RPMI8226 (cell line): ENCODE measurements around the gene PRKD1.
A peak's percentile ranks its signal among the peaks of the same experiment; 100 is the strongest.
"Not testable (repeated sequence)": the region's sequence is repeated elsewhere in the genome, so short reads cannot be mapped to it uniquely, and the experiment has no call there.

Experiments used
- DNase-seq: peaks from one replicate; pipeline ENCODE4 v3.0.0-alpha.2; 2015

The PRKD1 gene

DNA sequence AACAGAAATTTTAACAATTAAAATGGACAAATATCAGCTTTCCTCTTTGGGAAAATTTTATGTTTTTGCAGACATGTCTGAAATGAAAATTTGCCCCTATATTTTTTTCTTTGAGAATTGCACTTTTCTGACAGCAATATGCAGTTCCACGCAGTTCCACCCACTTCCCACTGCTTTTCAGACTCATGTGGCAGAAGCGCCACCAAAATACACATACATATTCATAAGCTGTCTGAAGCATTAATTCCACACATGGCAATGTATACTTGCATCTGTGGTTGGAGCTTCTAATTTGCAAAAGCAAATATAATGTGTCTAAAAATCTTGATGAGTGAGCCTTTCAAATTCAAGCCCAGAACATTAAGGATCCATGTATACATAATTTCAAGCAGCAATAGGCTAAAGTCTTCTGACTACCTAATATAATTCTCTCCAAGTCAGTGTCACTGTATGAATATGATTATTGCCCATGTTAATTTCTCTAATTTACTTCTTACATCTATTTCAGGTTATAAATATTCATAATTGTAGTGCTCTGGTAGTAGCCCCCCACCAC is 129.5 kb downstream of the PRKD1 start:
- no peak for DNase-seq

DNA sequence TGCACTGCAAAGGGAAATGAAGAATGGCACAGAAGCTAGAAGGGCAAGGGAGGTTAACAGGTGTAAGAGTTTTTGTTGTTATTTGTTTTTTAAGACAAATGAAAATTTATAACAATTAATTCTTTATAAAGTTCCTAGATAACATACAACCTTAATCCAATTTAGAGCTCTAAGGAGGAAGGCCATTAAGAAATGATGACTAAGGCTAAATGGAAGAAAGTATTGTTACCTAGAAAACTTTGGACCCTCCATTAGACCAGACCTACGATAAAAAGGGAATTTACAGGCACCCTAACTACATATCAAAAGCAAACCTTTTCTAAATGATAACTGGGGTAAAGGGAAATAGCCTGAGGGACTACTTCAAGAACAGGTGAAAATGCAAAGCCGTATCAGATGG is 130.8 kb downstream of the PRKD1 start:
- no peak for DNase-seq

DNA sequence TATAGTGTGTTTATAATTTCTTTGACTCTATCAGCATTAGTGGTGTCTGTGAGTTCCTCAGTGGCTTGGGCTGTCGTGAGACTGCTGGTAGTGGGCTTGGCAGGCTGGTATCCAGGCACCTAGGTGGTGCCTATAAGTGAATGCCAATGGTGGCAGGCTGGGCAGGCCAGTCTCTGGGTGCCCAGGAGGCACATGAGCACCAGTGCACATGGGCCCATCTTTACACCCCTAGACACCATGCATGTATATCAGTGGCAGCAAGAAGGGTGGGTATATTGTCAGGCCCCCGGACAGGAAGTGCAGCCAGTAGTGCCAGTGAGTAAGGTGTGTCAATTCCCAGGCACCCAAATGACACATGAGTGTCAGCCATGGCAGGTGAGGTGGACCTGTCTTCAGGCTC is 138.2 kb downstream of the PRKD1 start:
- DNase-seq: no peak

DNA sequence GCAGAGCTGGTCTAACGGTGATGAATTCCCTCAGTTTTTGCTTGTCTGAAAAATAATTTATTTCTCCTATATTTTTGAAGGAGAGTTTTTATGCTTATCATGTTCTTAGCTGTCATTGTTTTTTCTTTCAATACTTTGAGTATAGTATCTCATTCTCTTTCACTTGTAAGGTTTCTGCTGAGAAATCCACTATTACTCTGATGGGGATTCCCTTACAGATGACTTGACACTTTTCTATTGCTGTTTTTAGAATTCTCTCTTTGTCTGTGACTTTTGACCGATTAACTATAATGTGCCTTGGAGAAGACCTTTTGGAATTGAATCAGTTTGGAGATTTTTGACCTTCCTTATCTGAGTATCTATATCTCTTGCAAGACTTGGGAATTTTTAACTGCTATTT is 139.6 kb downstream of the PRKD1 start:
- peak; percentile 22 for DNase-seq

DNA sequence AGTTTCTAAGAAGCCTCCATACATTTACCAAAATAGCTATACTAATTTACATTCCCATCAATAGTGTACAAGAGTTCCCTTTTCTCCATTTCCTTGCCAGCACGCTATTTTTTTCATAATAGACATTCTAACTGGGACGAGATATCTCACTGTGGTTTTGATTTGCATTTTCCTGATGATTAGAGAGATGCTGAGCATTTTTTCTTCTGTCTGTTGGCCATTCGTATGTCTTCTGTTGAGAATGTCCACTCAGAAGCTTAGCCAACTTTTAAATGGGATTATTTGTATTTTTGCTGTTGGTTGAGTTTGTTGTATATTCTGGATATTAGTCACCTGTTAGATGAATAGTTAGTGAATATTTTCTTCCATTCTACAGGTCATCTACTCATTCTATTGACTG is 144.1 kb downstream of the PRKD1 start:
- DNase-seq: no peak

DNA sequence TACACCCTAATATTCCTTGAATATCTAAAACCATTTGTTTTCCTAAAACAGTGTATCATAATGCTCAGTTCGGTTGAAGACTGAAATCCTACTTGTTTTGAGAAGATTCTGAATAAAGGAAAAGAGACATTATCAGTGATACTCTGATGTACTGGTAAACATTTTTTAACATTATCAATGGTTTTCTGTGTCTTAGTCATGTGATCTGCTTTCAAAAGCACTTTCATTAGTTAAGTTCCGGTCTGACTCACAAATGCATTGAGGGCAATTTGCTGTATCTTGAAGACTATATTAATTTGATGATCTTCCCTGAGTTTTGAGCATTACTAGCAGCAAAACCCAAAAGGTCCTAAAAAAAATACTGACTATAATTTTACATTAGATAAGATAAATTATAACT is 145.6 kb downstream of the PRKD1 start:
- no peak for DNase-seq

DNA sequence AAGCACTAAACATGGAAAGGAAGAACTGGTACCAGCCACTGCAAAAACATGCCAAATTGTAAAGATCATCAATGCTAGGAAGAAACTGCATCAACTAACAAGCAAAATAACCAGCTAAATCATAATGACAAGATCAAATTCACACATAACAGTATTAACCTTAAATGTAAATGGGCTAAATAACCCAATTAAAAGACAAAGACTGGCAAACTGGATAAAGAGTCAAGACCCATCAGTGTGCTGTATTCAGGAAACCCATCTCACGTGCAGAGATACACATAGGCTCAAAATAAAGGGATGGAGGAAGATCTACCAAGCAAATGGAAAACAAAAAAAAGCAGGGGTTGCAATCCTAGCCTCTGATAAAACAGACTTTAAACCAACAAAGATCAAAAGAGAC is 150.5 kb downstream of the PRKD1 start:
- not testable (repeated sequence) for DNase-seq

DNA sequence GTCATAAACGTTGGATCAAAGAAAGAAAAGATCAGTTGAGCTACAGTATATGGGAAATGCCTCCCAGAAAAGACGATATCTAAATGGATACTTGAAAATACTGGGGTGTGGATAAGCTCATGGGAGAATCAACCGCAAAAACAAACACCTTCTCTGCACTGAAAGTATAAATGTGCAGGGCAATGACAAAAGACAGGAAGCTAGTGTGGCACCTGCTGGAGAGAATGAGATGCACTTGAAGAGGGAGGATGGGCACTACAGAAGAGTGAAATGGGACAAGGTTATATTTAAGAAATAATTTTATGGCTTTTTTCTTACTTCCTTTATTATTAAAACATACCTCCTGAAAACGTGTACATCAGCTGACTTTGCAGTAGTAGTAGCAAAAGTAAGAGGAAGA is 153.7 kb downstream of the PRKD1 start:
- DNase-seq: peak; percentile 34

DNA sequence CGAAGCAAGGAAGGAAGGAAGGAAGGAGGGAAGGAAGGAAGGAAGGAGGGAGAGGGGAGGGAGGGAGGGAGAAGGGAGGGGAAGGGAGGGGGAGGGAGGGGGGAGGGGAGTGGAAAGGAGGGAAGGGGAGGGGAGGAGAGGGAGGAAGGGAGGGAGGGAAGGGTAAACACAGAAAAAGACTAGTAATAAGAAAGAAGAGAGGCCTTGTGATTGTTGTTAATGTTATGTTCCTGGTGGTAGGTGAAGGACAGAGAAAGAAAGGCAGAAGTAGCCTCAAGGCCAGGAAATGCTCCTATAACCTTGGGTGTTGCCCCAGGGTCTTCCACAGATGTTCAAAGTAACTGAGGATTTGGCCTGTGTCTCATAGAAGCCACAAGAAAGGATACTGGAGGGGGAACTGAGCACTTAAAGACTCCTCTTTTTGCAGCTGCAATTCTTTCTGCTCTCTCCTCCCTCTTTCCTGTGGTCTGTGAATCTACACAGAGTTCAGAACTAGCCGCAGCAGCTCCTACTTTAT is 164.2 kb downstream of the PRKD1 start:
- DNase-seq: no peak

DNA sequence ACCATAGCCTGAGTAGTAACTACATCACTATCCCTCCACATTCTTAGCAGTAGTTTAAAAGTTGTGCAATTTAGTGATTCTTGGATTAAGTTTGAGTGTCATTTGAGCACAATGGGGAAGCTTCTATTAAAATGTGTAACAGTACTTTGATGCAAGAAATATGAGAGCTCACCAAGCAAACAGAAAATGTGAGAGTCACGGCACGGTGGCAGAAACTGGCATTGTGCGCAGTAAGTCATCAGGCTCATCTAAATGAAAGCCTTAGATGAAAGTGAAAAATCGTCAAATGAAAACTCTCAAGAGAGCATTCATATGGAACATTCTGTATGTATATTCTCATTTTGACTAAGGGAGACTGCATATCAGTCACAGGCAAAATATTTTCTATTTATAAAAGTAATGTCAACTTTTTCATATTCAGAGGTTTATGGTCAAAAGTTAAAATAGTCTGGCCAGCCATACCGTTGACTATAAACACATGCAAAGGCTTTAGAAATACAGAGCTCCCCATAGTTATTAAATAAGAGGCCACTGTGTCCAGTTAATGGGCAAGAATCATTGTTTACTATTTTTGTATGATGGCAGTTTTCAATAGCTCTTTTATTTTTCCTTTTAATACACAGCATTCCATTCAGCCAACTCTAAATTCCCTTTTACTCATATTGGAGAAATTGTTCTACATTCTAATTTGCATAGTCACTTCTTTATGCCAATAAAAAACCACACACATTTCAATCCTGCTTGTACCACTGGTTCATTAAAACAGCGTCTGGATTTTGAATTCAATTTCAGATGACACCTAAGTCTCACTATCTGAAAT is 167.9 kb downstream of the PRKD1 start:
- DNase-seq: no peak

DNA sequence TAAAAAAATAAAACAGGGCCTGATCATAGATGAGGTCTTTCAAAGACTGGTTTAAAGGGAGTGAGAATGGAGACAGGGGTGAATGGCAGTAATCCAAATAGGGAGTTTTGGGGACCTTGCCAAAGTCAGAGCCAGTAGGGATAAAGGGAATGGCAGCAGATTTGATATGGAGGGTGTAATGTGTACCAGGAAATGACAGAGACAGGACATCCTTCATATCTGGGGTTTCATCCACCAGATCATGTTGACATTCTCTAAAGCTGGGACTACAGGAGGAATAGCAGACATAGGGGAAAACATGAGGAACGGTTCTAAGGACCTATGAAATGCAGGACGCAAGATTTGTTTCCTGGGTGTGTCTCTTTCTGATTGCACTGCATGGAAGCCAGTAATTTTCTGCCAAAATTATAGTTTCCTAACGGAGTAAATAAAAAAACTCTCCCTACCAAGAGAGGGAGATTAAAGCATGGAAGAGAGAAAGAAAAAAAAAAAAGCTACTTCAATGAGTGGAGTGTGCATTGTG is 169.9 kb downstream of the PRKD1 start:
- no peak for DNase-seq

DNA sequence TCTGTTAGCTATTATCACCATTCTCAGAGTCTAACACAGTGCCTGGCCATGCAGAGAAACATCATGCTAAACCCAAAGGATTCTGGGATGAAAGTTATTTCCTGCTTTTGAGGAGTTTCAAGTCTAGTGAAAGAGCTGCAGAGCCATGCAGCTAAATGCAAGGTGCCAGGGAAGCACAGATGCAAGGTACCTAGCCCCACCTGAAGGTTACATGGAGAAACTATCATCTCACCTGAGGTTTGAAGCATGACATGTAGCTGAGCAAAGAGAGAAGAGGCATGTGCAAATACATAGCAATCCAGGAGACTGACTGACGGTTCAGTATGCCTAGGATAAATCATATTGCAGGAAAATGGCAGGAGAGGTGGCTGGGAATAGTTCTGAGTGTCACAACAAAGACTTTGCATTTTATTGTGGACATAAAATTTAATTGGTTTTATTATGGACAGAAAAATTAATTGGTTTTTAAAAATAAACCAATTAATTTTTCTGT is 170.4 kb downstream of the PRKD1 start:
- DNase-seq: no peak

DNA sequence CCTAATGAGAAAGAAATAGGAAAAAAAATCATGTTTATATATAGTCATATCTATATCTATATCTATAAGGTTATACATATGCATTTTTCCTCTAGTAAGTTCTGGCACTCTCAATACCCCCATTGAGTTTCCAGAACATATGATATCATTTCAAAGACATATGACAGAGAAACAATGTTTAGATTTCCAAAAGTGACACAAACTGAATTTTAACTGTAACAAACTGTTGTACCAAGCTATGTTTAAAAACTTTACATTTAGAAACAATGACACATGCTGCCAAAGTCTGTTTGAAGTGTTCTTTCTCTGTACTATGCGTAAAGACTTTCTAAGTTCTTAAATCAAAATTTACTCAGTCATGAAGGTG is 171.6 kb downstream of the PRKD1 start:
- DNase-seq: no peak

DNA sequence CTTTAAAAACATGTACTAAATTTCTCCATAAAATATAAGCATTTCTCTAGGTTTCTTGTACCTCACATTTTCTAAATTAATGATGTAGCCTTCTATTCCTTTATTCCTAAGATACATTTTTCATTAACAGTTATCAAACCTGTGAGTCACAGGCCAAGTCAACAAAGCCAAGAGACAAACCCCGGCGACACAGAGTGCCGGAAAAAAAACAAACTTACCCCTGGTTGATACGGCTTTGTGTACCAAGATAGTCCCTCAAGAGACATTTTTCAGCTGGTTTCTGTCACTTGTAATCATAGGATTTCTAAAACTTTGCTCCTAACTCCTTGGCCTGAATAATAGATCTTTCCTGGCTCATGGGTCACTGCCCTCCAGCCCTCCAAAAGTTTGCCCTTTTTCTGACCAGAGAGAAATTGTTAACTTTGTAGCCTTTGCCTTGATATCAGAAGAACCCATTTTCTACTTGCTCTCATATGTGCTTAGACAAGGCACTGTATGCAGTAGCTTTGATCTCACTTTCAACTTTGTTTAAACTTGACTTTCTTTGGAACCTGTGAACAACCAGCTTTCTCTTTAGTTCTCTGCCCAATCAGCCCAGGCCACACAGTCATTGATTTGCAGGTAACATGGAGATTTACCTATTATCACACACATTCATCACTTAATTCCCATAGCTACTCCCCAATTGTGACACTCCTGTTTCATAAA is 172.2 kb downstream of the PRKD1 start:
- DNase-seq: no peak

DNA sequence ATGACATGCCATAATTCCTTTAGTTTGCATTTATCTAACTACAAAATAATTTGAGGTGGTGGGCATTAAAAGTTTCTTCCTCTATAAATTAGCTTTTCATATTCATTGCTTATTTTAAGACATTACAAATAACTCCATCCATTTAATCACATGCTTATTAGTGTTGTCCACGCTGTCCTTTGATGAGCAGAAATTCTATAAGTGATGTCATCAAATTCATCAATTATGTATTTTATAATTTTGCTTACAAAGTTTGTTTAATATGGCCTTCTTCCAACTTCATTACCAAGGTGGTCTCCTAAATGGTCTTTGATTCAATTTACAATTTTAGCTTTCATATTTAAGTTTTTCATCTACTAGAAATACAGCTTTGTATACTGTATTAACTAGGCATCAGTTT is 173.5 kb downstream of the PRKD1 start:
- DNase-seq: no peak

DNA sequence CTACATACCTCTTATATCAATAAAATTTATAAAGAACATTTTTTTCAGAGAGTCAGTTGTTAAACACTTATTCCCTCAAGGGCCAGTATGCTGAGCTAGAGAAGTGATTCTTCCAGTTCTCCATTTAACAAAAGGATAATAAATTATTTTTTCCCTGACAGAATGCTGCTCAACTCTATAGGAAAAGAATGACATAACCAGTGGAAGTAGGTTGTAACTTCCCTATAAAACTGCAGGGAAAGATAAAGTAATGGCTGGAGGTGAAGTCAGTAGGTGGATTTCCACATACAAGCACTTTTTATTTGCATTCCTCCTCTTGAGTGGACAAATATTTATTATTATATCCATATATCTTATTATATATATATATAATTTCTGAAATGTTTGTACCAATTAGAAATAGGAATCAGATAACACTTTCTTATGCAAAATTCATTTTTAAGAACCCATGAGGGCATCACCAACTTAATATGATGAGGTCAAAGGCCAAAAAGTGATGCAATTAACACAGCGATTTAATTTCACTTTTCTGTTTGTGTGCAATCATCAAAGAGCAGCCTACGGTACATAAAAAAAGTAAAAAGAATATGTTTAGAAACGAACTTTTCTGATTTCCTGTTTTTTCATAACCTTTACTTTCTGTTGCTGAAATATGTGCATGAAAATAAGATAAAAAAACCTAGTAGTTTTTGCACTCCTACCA is 175.3 kb downstream of the PRKD1 start:
- no peak for DNase-seq

DNA sequence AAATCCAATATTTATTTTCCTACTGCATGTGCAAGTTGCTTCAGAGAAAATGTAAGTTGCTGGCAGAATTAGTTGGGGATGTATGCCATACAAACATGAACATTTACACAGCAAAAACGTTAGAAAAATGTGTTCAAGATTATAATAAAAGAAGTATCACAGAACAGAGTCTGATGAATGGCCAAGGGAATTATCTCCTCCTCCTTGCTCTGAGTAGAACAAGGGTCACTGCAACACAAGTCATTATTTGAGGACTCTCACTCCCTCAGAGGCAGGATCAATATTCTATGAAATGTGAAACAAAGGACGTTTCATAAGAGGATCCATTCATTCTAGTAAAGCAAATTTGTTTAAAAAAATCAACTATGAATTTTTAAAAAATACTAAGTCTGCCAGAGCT is 177.8 kb downstream of the PRKD1 start:
- no peak for DNase-seq

DNA sequence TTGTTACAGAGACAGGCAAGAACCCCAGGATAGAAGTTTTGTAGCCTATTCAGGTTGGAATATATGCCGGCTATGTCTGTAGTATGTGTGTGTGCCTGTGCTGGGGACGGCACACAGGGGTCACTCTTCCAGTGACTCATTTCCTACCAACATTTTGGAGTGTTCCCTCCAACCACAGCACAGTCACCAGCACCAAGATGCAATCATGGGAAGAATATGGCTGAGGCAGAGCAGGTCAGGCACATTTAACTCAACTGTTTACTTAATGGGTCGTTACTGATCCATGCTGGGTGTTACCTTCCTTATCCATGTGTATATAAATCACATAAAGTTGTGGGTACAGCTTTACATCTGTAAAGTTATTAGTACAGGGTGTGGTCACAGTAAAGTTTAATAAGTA is 178.3 kb downstream of the PRKD1 start:
- DNase-seq: no peak

DNA sequence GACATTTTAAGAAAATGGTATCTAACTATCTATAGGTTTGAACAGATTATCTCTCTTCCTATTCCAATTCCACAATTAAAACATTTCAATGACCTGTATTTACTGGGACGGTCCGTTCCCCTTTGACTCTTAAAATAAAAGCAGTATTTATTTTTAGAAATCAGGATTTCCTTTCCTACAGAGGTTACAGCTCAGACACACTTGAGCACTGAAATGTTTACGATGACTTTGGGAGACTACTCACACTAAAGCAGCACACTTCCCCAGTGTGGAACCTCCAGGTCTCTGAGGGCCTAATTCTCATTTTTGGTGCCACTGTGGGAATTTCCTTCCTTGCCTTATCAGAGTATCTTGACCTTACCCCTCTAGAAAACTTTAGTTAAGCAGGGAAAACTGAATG is 181.8 kb downstream of the PRKD1 start:
- DNase-seq: no peak

DNA sequence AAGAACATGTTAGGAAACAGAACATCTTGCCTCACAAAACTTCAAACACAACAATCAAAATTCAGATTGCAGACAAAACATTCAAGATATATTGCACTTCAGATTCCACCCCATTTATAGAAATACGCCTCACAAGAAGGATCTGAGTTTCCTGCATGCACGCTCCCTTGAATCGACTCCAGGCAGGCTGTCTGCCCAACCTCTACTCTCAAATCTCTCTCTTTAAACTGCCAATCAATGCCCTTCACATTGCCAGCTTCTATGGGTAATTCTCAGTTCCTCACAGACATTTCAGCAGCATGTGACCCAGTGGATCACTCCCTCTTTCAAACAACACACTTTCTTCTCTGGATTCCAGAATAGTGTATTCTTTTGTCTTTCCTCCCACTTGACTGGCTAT is 184.1 kb downstream of the PRKD1 start:
- peak; percentile 17 for DNase-seq

DNA sequence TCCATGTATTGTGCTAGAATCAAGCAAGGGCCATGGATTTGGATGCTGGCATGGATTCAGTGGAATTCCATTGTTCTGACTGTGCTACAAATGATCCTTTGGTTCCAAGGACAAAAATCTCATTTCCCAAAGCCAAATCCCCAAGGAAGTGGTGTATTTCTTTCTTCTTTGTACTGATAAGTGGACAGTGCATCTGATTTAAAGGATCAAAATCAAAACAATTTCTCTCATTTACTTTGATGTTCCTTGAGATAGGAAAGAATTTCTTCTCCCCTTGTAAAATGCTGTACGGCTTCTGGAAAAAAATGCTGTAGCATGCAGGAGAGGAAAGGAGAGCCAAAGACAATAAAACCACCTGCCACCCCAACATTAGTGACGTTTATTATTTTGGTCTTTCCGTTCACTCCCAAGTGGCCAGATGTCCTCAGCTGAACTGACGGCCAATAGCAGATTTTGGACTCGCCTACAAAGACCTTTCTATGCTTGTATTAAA is 185.7 kb downstream of the PRKD1 start:
- DNase-seq: no peak

DNA sequence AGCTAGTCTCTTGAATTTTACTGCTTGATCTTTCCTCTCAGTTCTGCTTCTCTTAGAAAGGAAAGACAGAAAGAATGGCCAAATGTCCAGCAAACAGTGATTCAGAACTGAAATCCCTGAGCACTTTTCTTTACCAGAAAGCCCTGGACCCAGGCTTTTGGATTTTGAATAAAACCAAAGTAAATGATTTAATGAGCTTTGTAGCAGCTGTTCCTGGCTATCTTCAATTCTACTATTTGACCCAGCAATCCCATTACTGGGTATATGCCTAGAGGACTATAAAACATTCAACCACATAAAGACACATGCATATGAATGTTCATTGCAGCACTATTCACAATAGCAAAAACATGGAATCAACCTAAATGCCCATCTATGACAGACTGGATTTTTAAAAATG is 187.2 kb downstream of the PRKD1 start:
- DNase-seq: no peak

DNA sequence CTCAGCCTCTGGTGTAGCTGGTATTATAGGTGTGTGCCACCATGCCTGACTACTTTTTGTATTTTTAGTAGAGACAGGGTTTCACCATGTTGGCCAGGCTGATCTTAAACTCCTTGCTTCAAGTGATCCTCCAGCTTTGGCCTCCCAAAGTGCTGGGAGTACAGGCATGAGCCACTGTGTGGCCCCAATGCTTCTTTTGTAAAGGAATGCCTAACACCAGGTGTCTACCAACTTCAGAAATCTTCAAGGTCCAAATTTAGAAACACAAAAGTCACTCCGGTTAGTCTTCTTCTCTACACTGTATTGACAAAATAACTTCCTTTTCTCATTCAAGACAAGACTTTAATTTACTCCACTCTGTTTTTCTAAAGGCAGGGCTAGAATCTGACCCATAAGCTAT is 188.7 kb downstream of the PRKD1 start:
- peak; percentile 40 for DNase-seq
